ENCODE data around the gene ORMDL3.

- TF ChIP-seq EZH2 (IDR thresholded peaks at IDR 0.05) (no peak), POLR2AphosphoS5 (IDR thresholded peaks at IDR 0.05; ENCODE audit: borderline replicate concordance, low read depth, low read length) (no peak), FOXP2 (optimal IDR thresholded peaks at IDR 0.05; ENCODE audit: control extremely low read depth, extremely low read length, insufficient read depth) (no peak)
Observed at GRCh38 chr17:39960524-39961041, 33.2 kb upstream of the ORMDL3 start.
